Measurements from ENCODE around the gene RNF151.
"Not testable (repeated sequence)": the region's sequence is repeated elsewhere in the genome, so short reads cannot be mapped to it uniquely, and the experiment has no call there.

The RNF151 gene, protein sequence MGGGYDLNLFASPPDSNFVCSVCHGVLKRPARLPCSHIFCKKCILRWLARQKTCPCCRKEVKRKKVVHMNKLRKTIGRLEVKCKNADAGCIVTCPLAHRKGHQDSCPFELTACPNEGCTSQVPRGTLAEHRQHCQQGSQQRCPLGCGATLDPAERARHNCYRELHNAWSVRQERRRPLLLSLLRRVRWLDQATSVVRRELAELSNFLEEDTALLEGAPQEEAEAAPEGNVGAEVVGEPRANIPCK

DNA sequence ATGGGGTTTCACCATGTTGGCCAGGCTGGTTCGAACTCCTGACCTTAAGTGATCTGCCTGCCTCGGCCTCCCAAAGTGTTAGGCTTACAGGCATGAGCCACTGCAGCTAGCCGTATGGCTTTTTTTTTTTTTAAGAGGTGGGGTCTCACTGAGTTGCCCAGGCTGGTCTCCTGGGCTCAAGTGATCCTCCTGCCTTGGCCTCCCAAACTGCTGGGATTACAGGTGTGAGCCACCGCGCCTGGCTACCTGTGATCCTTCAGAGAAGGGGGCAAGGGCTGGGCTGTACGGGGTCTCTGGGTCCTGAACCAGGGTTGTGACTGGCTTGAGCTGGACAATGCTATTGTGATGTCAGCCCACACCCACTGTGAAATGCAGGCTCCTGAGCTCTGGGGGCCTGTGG, at the start of gene RNF151:
Gene RNF151 (plus strand): TSS at position 397 of the 400 bp plus-strand sequence. CDS start 26 bp downstream, outside the sequence.
- no peak for TF ChIP-seq EZH2 (IDR thresholded peaks at IDR 0.05)
- no peak for TF ChIP-seq POLR2AphosphoS5 (IDR thresholded peaks at IDR 0.05; ENCODE audit: borderline replicate concordance, low read depth, low read length)
- no peak for TF ChIP-seq FOXP2 (optimal IDR thresholded peaks at IDR 0.05; ENCODE audit: control extremely low read depth, extremely low read length, insufficient read depth)
- Histone ChIP-seq H3K36me3 (ENCODE audit: insufficient read depth, low read length) (peaks cover 27% of the 10 kb centered on the region), H3K9ac (ENCODE audit: insufficient read length) (peak within 1 kb of the TSS; percentile 95), H3K27ac (no peak within 1 kb of the TSS), H3K9me3 (ENCODE audit: low read depth, low read length) (no peaks in the 10 kb centered on the region), H3K4me3 (peak within 1 kb of the TSS; percentile 94)
- no peak for DNase-seq (ENCODE audit: low read depth, low spot score)

DNA sequence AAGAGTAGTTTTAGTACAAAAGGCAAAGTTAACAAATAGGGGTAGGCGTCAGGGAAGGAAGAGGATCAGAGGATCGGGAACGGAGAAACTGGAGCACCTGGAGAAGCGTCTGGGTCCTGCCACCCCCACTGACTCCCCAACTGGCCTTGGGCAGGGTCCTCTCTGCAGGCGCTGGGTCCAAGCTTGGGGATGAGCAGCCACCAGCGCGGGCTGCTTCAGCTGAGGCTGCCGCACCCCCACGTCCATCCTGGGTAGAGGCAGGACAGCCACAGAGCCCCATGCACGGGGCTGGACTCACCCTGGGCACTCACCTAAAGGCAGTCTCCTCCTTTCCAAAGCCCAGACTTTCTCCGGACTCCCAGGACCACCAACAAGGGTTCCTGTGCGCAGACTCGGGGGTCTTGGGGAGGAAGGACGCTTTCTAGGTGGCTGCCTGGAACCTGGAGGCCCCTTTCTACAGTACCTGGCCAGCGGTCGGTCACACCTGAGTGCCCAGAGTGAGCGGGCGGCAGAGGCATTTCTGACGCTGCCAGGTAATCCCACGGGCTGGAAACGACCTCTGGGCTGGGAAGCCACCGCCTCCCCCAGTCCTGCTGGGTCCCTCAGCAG, 49.5 kb upstream of the RNF151 start:
- Histone ChIP-seq H3K9me3 (ENCODE audit: low read depth, low read length) (no peaks in the 10 kb centered on the region), H3K9ac (ENCODE audit: insufficient read length) (no peak overlapping the region), H3K4me3 (no peak overlapping the region), H3K36me3 (ENCODE audit: insufficient read depth, low read length) (no peaks in the 10 kb centered on the region), H3K27ac (no peak overlapping the region)
- TF ChIP-seq EZH2 (IDR thresholded peaks at IDR 0.05) (no peak), POLR2AphosphoS5 (IDR thresholded peaks at IDR 0.05; ENCODE audit: borderline replicate concordance, low read depth, low read length) (no peak), FOXP2 (optimal IDR thresholded peaks at IDR 0.05; ENCODE audit: control extremely low read depth, extremely low read length, insufficient read depth) (no peak)
- no peak for DNase-seq (ENCODE audit: low read depth, low spot score)

DNA sequence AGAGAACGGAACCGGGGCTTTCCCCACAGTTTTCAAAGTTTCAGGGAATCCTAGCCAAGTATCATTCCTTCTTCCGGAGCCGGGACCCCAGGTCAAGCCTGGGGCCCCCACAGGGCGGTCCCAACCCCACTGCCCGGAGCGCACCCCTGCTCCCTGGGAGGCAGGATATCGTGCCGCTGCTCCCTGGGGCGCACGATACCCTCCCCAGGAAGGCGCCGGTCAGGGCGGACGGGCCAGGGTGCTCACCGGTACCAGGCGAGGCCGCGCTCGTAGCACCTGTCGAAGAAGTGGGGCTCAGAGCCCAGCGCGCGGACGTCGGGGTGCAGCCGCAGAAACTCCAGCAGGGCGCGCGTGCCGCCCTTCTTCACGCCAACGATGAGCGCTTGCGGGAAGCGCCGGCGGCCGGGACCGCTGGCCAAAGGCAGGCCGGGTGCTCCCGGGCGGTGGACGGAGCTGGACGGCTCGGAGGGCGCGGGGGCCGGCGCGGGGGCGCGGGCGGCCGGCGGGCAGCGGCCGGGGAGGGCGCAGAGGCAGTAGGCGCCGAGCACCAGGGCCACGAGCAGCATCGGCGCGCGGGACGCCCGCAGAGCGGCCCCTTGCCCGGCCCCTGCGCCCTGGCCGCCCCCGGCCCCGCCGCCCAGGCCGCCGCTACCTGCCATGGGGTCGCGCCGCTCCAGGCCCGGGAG, 48.8 kb upstream of the RNF151 start:
- TF ChIP-seq FOXP2 (optimal IDR thresholded peaks at IDR 0.05; ENCODE audit: control extremely low read depth, extremely low read length, insufficient read depth) (no peak), POLR2AphosphoS5 (IDR thresholded peaks at IDR 0.05; ENCODE audit: borderline replicate concordance, low read depth, low read length) (no peak), EZH2 (IDR thresholded peaks at IDR 0.05) (no peak)
- H3K4me3 ChIP-seq: no peak overlapping the region
- no peak overlapping the region for H3K27ac ChIP-seq
- no peak overlapping the region for H3K9ac ChIP-seq (ENCODE audit: insufficient read length)
- H3K36me3 ChIP-seq (ENCODE audit: insufficient read depth, low read length): no peaks in the 10 kb centered on the region
- DNase-seq (ENCODE audit: low read depth, low spot score): no peak
- H3K9me3 ChIP-seq (ENCODE audit: low read depth, low read length): no peaks in the 10 kb centered on the region

DNA sequence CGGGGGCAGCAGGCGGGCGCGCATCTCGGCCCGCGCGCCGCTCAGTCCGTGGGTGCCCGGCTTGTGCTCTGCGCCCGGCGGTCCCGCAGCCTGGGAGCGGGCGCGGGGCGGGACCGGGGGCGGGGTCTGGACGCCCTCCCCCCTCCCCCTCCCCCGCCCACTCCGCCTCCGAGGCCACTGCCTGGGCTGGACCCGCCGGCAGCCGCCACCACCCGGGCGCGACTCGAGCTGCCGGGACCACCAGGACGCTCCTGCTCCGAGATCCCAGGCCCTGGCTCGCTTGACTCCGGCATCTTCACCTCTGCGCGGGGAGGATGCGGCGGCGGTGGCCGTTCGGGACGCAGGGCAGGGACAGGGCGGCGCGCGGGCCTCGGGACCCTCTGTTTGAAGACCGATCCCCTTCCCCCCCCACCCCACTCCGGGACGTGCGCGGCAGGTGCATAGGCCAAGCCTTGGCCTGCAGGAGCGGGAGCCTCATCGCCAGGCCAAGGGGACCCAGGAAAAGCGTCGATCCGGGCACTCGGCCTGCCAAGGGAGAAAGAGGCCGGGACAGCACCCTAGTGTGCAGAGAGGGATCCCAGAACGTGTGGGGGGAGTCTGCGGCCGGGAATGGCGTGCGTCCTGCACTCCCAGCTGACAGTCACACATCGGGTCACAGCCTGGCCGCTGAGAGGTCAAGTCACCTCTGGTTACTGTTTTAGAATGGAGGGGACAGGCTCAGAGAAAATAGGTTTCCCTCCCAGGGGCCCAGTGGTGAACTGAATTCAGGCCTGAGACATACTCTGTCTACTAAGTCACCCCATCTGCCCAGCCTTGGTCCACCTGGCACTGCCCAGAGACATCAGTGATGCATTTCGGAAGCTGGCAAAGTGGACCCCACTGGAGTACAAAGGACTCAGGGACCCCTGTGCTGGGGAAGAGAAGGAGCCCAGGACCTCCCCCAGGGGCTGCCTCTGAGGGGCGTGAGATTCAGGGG, 48.0 kb upstream of the RNF151 start, which contains the start of gene HS3ST6:
Gene HS3ST6 (minus strand): TSS at position 65 of the 976 bp plus-strand sequence. CDS start 92 bp downstream, outside the sequence.
- no peak within 1 kb of the TSS for H3K9ac ChIP-seq (ENCODE audit: insufficient read length)
- no peaks in the 10 kb centered on the region for H3K36me3 ChIP-seq (ENCODE audit: insufficient read depth, low read length)
- no peaks in the 10 kb centered on the region for H3K9me3 ChIP-seq (ENCODE audit: low read depth, low read length)
- no peak within 1 kb of the TSS for H3K27ac ChIP-seq
- TF ChIP-seq FOXP2 (optimal IDR thresholded peaks at IDR 0.05; ENCODE audit: control extremely low read depth, extremely low read length, insufficient read depth) (no peak), EZH2 (IDR thresholded peaks at IDR 0.05) (peak; percentile 33)
- no peak for DNase-seq (ENCODE audit: low read depth, low spot score)
- no peak within 1 kb of the TSS for H3K4me3 ChIP-seq

- TF ChIP-seq FOXP2 (optimal IDR thresholded peaks at IDR 0.05; ENCODE audit: control extremely low read depth, extremely low read length, insufficient read depth): no peak
- Histone ChIP-seq H3K9ac (ENCODE audit: insufficient read length) (no peak overlapping the region), H3K27ac (no peak overlapping the region), H3K4me3 (no peak overlapping the region), H3K36me3 (ENCODE audit: insufficient read depth, low read length) (no peaks in the 10 kb centered on the region), H3K9me3 (ENCODE audit: low read depth, low read length) (no peaks in the 10 kb centered on the region)
- no peak for DNase-seq (ENCODE audit: low read depth, low spot score)
Measured at GRCh38 chr16:1919327-1919998, 47.2 kb upstream of the RNF151 start.

GRCh38 chr16:1920122-1920521, 46.5 kb upstream of the RNF151 start:
- H3K36me3 ChIP-seq (ENCODE audit: insufficient read depth, low read length); H3K9me3 ChIP-seq (ENCODE audit: low read depth, low read length); DNase-seq (ENCODE audit: low read depth, low spot score); H3K4me3 ChIP-seq; H3K9ac ChIP-seq (ENCODE audit: insufficient read length); H3K27ac ChIP-seq: not testable (repeated sequence)

- Histone ChIP-seq H3K9me3 (ENCODE audit: low read depth, low read length) (no peaks in the 10 kb centered on the region), H3K9ac (ENCODE audit: insufficient read length) (no peak overlapping the region), H3K4me3 (no peak overlapping the region), H3K36me3 (ENCODE audit: insufficient read depth, low read length) (no peaks in the 10 kb centered on the region), H3K27ac (no peak overlapping the region)
- DNase-seq (ENCODE audit: low read depth, low spot score): no peak
- TF ChIP-seq FOXP2 (optimal IDR thresholded peaks at IDR 0.05; ENCODE audit: control extremely low read depth, extremely low read length, insufficient read depth): no peak
- no peak for TF ChIP-seq POLR2AphosphoS5 (IDR thresholded peaks at IDR 0.05; ENCODE audit: borderline replicate concordance, low read depth, low read length)
- TF ChIP-seq EZH2 (IDR thresholded peaks at IDR 0.05): no peak
Measured at GRCh38 chr16:1920727-1921171, 45.9 kb upstream of the RNF151 start.

Measured in SK-N-MC (cell line).